Fibroblast of skin of back (primary cell): ENCODE data around the gene ADNP2.
"Not testable (repeated sequence)": the region's sequence is repeated elsewhere in the genome, so short reads cannot be mapped to it uniquely, and the experiment has no call there.

Experiments
- DNase-seq: peaks from one replicate; pipeline ENCODE4 v3.0.0-alpha.2; 2013

ADNP2 gene

GRCh38 chr18:80148326-80149199 is 39.5 kb downstream of the ADNP2 start:
- DNase-seq: no peak

DNA sequence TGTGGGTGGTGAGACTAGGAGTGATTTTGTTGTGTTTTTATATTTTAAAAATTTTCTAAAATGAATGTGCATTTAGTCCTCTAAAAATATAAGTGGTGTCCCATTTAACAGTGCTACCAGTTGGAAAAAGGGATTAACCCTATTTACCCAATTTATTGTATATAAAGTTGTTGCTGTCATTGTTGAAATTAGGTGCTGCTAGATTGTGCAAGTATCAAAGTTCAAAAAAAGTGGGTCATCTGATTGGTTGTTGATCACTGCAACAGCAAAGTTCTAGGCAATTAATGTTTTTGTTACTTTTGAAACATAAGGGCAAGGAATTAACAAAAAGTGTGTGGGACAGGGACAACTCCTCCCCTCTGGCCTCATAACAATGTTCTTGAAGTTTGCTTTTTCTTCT is 40.6 kb downstream of the ADNP2 start:
- DNase-seq: no peak

- peak; percentile 18 for DNase-seq
Observed at GRCh38 chr18:80154293-80154692, 45.2 kb downstream of the ADNP2 start.

GRCh38 chr18:80157708-80158343 is 48.8 kb downstream of the ADNP2 start:
- peak; percentile 60 for DNase-seq

GRCh38 chr18:80158365-80158764 is 49.3 kb downstream of the ADNP2 start:
- DNase-seq: no peak

GRCh38 chr18:80159713-80160636 is 50.9 kb downstream of the ADNP2 start:
- peak; percentile 31 for DNase-seq

- no peak for DNase-seq
Observed at GRCh38 chr18:80161781-80162417, 52.8 kb downstream of the ADNP2 start.

GRCh38 chr18:80163183-80163582 is 54.1 kb downstream of the ADNP2 start:
- DNase-seq: no peak

GRCh38 chr18:80164727-80165355 is 55.8 kb downstream of the ADNP2 start:
- not testable (repeated sequence) for DNase-seq

- DNase-seq: no peak
Observed at GRCh38 chr18:80166240-80166639, 57.2 kb downstream of the ADNP2 start.

- DNase-seq: no peak
Observed at GRCh38 chr18:80166725-80167124, 57.7 kb downstream of the ADNP2 start.

- DNase-seq: no peak
Observed at GRCh38 chr18:80167331-80167730, 58.3 kb downstream of the ADNP2 start.

GRCh38 chr18:80167931-80168330 is 58.9 kb downstream of the ADNP2 start:
- DNase-seq: no peak

DNA sequence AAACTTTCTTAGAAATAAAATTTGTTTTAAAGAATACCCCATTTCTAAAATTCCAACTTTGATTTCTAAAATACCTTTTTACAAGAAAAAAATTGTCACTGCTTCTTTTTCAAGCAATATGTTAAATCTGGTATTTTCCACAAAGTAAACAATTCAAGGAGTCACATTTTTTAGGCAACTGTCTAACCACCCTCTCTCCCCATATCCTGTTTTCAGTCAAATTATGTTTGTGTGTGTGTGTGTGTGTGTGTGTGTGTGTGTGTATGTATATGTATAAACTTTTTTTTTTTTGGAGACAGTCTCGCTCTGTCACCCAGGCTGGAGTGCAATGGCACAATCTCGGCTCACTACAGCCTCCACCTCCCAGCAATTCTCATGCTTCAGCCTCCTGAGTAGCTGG is 59.3 kb downstream of the ADNP2 start:
- peak; percentile 18 for DNase-seq

DNA sequence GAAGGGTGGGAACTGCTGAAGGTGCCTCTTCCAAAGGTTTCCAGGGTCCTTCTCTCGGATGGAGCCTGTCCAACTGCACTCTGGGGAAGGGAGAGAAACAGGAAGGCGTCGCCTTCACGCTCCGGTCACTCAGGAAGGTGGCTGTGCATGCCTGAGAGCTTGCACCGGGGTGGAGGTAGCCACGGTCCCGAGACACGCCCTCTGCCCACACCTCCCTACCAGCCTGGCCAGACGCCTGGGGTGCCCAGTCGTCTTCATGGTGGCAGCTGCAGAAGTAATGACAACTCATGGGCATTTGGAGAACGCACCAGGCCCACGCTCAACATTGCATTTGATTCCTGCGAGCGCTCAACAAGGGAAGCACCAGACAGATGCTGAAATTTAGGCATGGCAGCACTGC is 59.9 kb downstream of the ADNP2 start:
- no peak for DNase-seq

GRCh38 chr18:80169607-80170006 is 60.5 kb downstream of the ADNP2 start:
- peak; percentile 16 for DNase-seq

- DNase-seq: no peak
Observed at GRCh38 chr18:80170395-80171053, 61.5 kb downstream of the ADNP2 start.

- DNase-seq: peak; percentile 53
Observed at GRCh38 chr18:80171054-80171872, 62.2 kb downstream of the ADNP2 start.

DNA sequence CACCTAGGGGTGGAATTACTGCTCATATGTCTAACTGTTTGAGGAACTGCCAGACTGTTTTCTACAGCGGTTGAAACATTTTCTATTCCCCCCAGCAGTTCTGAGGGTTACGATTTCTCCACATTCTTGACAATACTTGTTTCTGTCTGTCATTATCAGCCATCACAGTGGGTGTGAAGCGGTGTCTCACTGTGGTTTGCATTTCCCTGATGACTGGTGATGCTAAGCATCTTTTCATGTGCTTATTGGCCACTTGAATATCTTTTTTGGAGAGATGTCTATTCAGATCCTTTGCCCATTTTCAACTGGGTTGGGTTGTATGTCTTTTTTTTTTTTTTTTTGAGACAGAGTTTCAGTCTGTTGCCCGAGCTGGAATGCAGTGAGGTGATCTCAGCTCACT is 63.0 kb downstream of the ADNP2 start:
- DNase-seq: peak; percentile 29

DNA sequence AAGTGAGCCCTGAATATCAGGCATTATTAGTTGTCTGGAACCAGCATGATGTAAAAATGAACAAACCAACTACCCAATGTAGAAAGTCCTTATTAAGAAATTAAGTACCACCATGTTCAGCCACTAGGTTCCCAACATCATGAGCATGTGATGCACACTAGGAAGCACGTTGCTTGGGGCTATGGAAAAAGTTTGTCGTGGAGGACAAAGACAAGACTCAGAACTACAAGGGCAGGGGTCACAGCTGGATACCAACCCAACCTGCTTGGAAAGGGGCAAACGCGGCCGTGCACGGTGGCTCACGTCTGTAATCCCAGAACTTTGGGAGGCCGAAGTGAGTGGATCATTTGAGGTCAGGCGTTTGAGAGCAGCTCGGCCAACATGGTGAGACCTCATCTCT is 64.0 kb downstream of the ADNP2 start:
- no peak for DNase-seq
